Mesothelial cell of epicardium (in vitro differentiated cells): Measurements from ENCODE around the gene DHX38. TPM values are rescaled to one million over a fixed set of nuclear protein-coding genes. Genes with fewer than 3 reads are reported as not detected.

Experiments used
- DNase-seq, 2 experiments: peaks; one replicate each; pipeline ENCODE4 v3.0.0; 2021; ENCODE audit warnings: low spot score in 2 of 2; ENCODE audit not compliant: unreplicated experiment in 2 of 2
- H3K27ac Mint-ChIP-seq: 2 replicates; pipeline ENCODE4 v1.8.0; 2021; ENCODE audit warnings: mixed read lengths
- H3K27me3 Mint-ChIP-seq: 2 replicates; pipeline ENCODE4 v1.8.0; 2021; ENCODE audit warnings: low read depth, mixed read lengths
- H3K36me3 Mint-ChIP-seq: 2 replicates; pipeline ENCODE4 v1.8.0; 2021; ENCODE audit warnings: mixed read lengths
- H3K4me1 Mint-ChIP-seq: 2 replicates; pipeline ENCODE4 v1.8.0; 2021; ENCODE audit warnings: mixed read lengths
- H3K4me3 Mint-ChIP-seq: 2 replicates; pipeline ENCODE4 v1.8.0; 2021; ENCODE audit warnings: mild to moderate bottlenecking, moderate library complexity, mixed read lengths
- H3K9me3 Mint-ChIP-seq: 2 replicates; pipeline ENCODE4 v1.8.0; 2021; ENCODE audit warnings: mixed read lengths
- total RNA-seq: library from RNA; stranded (reverse); gene quantifications from 3 replicates; pipeline ENCODE4 v1.2.1, GENCODE V29; 2021
- TF ChIP-seq, protein P1 (sequence below): fragments of 200-600 bp; sonication (generic); IDR thresholded peaks from one replicate; pipeline ENCODE4 v1.5.0; 2021; ENCODE audit warnings: antibody characterized with exemption; ENCODE audit not compliant: unreplicated experiment

DHX38 gene
- total RNA-seq, 1 donor from 2014 or later: 90.9 TPM

DNA sequence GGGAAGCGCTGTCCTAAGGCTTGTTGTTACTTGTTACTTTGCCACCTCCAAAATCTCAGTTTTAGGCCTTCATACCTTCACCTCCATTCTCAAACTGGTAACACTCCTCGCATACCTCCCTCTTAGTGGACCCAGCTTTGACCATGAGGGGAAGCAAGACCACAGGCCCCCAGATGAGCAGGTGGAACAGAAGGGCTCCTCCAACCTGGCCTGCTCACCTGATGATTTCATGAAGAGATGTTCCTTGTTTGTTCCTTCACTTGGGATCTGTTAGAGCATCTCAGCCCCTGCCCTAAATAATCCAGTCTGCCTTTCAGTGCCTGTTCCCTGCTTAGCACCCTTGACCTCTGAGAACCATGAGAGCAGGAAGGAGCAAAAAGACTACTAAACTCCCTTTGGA lies 28.7 kb downstream of the DHX38 start:
- Mint-ChIP-seq H3K36me3 (peaks cover 2% of the 10 kb centered on the region), H3K27ac (no peak overlapping the region), H3K4me3 (no peak overlapping the region), H3K27me3 (no peaks in the 10 kb centered on the region), H3K9me3 (no peaks in the 10 kb centered on the region), H3K4me1 (peaks cover 3% of the 10 kb centered on the region)
- TF ChIP-seq, protein P1, sequence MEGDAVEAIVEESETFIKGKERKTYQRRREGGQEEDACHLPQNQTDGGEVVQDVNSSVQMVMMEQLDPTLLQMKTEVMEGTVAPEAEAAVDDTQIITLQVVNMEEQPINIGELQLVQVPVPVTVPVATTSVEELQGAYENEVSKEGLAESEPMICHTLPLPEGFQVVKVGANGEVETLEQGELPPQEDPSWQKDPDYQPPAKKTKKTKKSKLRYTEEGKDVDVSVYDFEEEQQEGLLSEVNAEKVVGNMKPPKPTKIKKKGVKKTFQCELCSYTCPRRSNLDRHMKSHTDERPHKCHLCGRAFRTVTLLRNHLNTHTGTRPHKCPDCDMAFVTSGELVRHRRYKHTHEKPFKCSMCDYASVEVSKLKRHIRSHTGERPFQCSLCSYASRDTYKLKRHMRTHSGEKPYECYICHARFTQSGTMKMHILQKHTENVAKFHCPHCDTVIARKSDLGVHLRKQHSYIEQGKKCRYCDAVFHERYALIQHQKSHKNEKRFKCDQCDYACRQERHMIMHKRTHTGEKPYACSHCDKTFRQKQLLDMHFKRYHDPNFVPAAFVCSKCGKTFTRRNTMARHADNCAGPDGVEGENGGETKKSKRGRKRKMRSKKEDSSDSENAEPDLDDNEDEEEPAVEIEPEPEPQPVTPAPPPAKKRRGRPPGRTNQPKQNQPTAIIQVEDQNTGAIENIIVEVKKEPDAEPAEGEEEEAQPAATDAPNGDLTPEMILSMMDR: no peak
- DNase-seq: no peak

DNA sequence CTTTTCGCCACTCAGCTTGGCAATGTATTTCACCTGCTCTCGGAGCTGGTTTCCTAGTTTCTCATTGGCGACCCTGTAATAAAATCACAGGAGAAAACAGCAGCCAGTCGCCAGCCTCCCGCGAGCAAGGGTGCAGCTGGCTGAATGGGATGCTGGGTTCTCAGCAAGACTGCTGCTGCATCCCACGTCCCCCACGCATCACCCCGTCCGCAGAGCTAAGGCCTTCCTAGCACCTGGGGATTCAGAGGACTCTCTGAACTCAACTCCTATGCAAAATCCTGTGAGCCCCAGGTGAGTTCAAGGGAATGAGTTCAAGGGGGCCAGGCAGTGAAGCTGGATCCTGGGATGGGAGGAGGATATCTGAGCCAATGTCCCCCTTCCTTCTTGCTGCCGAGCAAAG lies 29.3 kb downstream of the DHX38 start:
- no peak overlapping the region for H3K4me3 Mint-ChIP-seq
- H3K9me3 Mint-ChIP-seq: no peaks in the 10 kb centered on the region
- H3K4me1 Mint-ChIP-seq: peaks cover 3% of the 10 kb centered on the region
- no peaks in the 10 kb centered on the region for H3K36me3 Mint-ChIP-seq
- no peak for DNase-seq
- no peaks in the 10 kb centered on the region for H3K27me3 Mint-ChIP-seq
- TF ChIP-seq, protein P1: no peak
- no peak overlapping the region for H3K27ac Mint-ChIP-seq

DNA sequence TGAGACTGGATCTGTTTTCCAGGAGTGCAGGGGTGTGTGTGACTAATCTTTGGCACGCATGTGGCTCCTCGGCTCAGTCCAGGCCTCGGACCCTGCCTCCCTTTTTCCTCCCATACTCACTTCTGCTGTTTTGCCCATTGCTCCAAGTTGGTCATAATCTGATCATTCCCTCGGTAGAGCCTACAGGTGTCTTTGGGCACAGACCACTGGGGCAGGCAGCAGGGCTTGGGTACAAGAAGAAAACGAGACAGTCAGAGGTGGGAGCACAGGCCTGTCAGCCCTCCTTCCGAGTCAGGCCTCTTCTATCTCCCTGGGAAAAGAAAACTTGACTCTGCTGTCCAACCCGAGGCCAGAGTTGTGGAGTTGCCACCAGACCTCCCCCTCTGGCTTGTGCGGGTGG lies 29.8 kb downstream of the DHX38 start:
- peaks cover 3% of the 10 kb centered on the region for H3K4me1 Mint-ChIP-seq
- no peak for DNase-seq
- TF ChIP-seq, protein P1: no peak

DNA sequence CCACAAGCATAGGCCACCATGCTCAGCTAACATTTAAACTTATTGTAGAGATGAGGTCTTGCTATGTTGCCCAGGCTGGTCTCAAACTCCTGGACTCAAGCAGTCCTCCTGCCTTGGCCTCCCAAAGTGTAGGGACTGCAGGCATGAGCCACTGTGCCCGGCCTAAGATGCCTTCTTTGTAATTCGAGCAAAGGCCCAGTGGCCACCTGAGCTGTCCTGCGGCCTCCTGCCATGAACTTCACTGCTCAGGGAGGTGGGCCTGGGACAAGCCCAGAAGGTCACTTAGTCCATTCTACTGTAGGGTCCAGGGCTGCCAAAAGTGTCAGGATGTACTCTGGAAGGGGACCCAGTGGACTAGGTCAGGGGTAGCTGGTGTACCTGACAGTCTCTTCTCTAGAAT lies 30.5 kb downstream of the DHX38 start:
- TF ChIP-seq, protein P1: no peak
- Mint-ChIP-seq H3K9me3 (no peaks in the 10 kb centered on the region), H3K27me3 (no peaks in the 10 kb centered on the region)

More for the DNA sequence above, 29.8 kb downstream of the DHX38 start:
- Mint-ChIP-seq H3K27ac (no peak overlapping the region), H3K27me3 (no peaks in the 10 kb centered on the region), H3K36me3 (no peaks in the 10 kb centered on the region), H3K9me3 (no peaks in the 10 kb centered on the region), H3K4me3 (no peak overlapping the region)

DNA sequence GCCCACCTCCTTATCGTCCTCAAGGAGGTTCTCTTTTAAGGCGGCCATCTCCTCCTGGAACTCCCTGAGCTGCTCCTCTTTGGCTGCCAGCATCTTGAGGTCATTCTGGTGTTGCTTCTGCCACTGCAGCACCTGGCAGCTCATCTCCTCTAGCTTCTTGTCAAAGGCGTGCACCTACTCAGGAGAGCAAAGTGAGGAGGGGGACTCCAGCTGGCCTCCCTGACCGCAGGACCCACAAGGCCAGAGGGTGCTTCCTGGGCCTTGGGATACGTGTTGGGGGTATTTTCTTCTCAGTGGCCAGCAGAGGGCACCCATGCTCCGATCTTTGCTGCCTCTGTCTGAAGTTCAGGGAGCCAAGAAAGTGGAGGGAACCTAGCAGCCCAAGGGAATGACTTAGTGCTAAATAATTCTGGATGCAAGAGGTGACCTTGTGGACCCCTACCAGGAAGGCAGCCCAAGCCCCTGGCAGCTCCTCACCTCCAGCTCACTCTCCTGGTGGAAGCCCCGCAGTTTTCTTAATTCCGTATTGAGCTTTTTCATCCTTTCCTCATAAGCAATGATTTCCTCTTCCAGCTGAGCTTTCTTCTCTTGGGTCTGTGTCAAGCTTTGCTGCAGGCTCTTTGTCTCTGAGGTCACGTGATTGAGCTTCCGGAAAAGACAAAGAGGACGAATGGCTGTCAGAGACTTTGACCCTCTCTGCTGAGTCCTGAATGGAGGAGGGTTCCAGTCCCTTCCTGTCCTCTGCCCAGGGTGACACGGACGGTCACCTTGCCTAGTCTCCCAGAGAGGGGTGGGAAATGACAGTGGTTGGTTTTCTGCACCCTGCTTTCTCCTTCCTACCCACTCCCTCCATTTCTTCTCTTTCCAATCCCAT lies 31.4 kb downstream of the DHX38 start:
- TF ChIP-seq, protein P1: peak; percentile 69
- H3K27me3 Mint-ChIP-seq: no peaks in the 10 kb centered on the region

More for the DNA sequence above, 30.5 kb downstream of the DHX38 start:
- Mint-ChIP-seq H3K4me3 (no peak overlapping the region), H3K4me1 (peaks cover 3% of the 10 kb centered on the region), H3K27ac (no peak overlapping the region), H3K36me3 (no peaks in the 10 kb centered on the region)
- DNase-seq: no peak

More for the DNA sequence above, 31.4 kb downstream of the DHX38 start:
- no peaks in the 10 kb centered on the region for H3K9me3 Mint-ChIP-seq
- peaks cover 3% of the 10 kb centered on the region for H3K4me1 Mint-ChIP-seq
- H3K36me3 Mint-ChIP-seq: no peaks in the 10 kb centered on the region
- DNase-seq: peak in 1 of 2 experiments; percentile 82
- no peak overlapping the region for H3K4me3 Mint-ChIP-seq
- H3K27ac Mint-ChIP-seq: peak overlapping the region; percentile 12
